Pons (tissue), 1 donor: ENCODE results near the gene RNU1-4.
A peak's percentile ranks its signal among the peaks of the same experiment; 100 is the strongest.
"Not testable (repeated sequence)": the region's sequence is repeated elsewhere in the genome, so short reads cannot be mapped to it uniquely, and the experiment has no call there.

ENCODE experiments used
- DNase-seq: peaks from one replicate; pipeline ENCODE4 v3.0.0-alpha.2; 2016; ENCODE audit warnings: low spot score

RNU1-4 gene

DNA sequence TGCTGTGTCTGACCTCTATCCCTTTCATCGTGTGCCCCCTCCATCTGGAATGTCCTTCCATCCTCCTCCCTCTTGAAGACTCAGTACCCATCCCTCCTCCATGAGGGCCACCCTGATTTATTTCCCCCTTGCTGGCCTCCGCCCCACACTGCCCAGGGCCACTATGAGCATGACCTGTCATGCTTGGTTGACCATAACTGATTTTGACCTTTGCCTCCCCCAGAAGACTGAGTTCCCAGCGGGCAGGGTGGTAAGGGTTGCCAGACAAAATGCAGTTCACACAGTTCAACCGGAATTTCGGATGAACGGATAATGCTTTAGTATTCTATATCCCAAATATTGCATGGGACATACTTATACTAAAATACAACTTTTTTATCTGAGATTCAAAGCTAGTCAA lies 31.6 kb upstream of the RNU1-4 start:
- not testable (repeated sequence) for DNase-seq

DNA sequence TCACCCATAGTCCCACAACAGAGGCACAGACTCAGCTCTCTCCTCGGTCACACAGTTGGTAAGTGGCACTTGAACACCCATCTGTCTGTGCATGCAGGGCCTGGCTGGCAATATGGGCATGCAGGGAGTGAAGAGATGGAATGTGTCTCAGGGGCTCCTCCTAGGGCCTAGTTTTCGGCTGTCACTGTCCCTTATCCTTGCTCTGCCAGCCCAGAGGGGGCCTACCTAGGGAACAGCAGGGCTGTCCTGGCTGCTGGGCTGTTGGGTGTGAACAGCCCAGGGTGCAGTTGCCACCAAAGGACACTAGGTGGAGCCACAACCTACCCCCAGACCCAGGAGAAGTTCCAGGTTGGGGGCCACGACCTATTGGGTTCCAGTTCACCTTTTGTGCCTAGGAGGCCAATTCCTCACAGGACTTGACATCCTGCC lies 30.6 kb upstream of the RNU1-4 start:
- DNase-seq: not testable (repeated sequence)

DNA sequence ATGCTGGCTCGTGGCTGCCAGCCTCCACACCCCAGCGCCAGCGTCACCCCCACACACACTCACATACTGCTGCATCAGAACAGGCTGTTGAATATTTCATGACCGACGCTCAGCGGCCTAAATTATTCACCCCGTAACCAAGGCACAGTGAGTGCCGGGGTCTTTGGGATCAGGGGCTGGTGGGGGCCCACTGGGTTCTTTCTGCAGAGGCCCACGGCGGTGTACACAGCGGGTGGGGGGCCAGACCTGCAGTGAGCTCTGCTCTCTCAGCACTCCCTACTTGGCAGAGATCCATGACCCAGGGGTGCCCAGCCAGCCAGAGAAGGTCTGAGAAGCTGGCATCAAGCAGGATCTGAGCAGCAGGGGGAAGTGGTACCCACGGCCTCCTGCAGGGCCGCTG lies 29.7 kb upstream of the RNU1-4 start:
- DNase-seq: not testable (repeated sequence)

DNA sequence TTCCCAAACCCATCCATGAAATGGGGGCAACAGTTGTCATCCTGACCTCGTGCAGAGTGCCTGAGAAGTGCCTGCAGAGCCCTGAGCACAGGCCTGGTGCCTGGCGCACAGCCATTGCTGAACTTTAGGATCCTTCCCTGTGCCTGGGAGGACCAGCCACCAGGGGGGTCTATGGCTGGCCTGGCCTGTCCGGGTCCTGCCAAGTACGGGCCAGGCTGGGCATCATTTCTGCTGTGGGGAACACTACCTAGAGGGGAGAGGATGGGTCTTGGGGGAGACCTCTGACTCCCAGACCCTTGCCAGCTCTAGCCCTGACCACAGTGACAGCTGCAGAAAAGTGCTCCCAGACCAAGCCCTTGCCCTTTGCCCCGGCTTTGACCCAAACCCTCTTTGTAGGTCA lies 28.2 kb upstream of the RNU1-4 start:
- not testable (repeated sequence) for DNase-seq

DNA sequence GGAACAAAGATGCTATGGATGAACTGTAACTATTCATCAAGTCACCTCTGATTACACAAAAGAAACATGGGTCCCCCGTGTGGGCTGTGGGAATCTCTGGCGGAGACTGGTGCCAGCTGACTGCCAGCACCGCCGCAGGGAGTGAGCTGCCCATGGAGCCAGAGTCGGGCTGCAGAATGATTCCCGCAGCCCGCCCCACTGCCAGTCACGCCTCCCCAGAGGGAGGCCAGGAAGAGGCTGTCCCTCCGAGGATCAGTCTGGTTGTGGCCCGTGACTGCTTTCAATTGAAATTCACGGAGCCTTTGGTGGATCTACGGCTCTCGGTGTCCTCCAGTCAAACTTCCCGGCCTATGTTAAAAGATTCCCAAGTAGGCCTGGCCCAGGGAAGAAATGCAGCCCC lies 27.7 kb upstream of the RNU1-4 start:
- DNase-seq: not testable (repeated sequence)

DNA sequence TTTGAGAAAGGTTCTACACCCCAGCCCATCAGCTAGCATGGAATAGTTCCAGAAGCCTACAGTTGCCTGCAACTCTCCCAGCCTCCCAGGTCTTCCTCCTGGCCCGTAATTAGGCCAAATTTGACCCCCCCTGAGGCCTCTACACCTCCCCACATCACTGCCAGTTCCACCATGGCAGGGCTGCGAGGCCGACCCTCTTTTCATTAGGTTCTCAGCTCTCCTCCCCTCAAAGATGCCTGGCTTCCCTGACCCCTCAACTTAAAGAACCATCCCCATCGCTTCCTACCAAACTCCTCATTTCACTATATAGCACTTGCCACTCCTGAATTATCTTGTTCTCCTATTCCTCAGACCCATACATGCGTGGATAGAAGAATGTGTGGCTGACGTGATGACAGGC lies 27.3 kb upstream of the RNU1-4 start:
- not testable (repeated sequence) for DNase-seq

DNA sequence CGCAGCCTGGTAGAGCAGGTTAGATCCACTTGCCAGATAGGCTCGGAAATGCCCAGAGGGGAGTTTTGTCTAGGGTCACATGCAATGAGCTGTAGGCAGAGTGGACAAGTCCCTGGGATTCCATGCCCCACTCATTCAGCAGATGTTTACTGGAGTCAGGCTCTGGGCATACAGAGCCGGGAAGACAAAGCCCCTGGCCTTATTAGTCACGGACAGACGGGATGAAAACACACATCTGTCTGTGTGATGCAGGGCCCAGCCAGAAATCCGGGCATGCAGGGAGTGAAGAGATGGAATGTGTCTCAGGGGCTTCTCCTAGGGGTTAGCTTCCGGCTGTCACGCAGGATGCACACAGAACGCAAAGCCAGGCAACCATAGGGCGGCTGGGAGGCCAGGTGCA lies 26.8 kb upstream of the RNU1-4 start:
- not testable (repeated sequence) for DNase-seq

DNA sequence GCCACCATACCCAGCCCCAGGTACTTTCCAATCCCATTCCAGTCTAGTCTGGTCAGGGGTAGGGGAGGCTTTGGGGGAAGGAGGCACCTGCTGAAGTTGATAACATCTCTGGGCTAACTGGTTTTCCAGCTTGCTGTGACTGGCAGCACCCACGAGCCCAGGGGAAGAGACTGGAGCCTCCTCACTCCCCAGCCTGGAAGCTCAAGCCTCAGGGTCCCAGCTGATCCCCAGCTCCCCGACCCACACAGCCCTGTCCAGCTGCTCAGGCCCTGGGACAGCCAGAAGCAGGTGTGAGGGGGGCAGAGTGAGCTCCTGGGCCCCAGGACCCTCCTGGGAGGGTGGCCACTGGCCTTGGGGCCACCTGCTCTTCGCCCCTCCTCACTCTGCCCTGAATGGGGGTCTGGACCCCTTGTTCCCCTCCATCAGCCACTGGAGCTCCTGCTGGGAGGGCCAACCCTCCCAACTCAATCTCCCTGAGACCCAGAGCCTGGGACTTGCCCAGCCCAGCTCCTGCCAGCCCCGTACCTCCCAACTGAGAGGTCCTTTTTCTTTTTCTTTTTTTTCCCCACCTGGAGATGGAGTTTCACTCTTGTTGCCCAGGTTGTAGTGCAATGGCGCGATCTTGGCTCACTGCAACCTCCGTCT lies 23.5 kb upstream of the RNU1-4 start:
- no peak for DNase-seq

DNA sequence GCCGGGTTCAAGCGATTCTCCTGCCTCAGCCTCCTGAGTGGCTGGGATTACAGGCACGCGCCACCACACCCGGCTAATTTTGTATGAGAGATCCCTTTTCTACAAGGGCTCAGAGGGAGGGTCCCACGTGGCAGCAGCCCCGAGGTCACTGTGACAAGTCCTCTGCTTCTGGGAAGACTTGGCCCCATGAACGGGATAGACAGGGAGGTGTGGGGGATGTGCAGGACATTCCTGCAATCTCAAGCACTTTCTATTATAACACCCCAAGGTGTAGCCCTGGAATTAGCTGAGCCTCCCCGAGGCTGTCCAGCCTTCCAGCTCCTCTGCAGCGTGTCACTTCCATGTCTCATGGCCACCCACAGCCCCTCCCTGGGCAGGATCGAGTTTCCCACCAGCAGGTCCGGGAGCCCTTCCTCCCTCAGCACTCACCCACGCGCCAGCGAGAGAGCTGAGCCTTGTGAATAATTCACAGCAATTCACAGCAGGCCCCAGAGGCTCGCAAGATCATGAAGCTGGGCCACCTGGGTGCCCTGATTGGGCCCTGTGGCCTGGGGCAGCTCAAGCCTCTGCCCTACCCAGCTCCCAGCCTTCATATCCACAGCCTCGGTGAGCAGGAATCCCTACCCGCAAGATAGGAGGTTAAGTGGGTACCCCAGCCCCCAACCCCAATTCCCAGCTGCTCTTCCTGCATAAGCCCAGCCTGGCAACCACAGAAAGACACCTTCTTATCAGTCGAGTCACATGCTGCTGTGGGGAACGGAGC lies 22.8 kb upstream of the RNU1-4 start:
- no peak for DNase-seq

DNA sequence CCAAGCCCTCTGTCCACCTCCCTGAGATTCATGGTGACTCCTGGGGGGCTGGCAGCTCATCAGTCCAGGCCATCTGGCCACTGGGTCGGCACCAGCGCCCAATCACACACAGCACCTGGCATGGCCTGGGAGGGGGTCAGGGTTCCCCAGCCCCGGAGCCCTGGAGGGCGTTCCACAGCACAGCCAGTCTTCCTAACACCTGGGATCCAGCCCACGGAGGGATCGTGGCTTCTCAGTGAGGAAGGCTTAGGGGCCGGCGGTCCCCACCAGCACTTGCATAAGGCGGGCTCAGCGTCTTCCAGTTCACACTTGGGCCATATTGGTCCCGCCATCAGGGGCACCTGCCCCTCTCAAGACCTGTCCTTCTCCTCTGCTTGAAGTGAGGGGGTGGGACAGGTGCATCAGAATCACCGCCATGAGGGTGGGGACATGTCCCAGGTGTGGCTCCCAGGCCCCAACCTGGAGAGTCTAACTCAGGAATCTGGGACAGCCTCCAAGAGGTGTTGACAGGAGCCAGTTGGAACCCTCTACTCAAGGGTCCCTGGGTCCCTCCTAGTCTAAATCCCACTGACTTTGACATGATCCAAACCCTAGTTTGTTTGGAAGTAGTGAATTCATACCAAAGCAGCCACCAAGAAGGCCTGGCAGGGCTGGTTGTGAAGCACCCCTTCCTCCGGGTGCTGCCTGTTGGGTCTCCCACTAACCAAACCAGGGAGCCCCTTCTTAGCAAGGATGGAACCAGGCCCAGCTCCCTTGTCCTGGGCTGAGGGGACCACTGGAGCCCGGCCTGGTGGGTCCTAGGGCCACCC lies 22.0 kb upstream of the RNU1-4 start:
- not testable (repeated sequence) for DNase-seq

DNA sequence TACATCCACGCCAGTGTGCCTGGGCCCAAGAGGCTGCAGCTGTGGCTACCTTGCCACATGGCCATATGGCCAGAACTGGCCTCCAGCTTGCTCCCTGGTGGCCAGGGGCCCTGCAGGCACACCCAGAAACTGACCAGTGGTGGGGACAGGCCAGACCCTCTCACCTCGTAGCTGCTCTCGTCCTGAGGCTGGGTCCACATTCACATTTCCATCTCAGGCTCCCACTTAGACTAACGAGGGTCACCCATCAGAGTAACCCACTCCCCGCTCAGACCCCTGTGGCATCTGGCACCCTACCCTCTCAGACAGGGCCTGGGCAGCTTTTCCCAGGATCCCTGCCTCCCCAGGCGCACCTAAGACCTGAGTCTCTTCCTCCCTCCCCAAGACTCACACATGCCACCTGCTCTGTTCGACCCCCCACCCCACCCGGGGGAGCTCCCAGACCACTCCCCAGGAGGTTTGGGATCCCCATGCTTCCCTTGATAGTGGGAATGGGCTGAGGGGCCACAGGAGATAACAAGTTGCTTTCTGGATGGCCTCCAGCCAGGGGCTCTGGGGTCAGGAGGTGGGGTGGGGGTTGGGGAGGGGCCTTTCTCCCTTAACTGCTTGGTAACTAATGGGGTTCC lies 21.3 kb upstream of the RNU1-4 start:
- no peak for DNase-seq

DNA sequence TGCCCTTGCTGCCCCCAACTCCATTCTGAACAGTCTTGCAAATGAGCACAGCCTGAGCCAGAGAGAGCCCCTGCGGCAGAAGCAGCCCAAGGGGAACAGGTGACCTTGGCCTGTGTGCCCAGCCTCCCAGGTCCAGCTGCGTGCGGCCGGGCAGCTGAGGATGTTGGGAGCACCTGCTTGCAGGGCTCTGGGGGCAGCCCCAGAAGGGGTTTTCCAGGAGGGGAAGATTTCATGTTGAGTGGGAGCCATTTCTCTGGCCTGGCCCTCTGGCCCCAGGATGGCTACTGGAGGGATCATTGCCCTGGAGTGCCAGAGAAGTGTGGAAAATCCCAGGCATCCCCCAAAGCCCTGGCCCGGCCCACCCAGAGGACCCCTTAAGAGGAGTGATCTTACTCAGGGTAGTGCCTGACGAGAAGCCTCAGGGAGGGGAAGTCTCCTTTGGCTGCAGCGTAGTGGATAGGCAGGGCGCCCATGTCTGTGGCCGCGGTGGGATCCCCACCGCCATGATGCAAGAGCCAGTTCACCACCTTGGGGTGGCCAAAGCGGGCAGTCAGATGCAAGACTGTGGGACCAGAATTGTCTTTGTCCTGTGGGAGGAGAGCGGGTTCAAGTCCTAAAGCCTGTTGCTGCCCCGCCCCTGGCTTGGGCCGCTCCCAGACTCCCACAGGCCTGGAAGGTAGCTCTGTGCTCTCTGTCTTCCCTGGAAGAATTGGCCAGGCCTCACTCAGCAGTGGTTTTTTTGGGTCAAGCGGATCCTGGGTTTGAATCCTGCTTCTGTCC lies 20.6 kb upstream of the RNU1-4 start:
- no peak for DNase-seq

DNA sequence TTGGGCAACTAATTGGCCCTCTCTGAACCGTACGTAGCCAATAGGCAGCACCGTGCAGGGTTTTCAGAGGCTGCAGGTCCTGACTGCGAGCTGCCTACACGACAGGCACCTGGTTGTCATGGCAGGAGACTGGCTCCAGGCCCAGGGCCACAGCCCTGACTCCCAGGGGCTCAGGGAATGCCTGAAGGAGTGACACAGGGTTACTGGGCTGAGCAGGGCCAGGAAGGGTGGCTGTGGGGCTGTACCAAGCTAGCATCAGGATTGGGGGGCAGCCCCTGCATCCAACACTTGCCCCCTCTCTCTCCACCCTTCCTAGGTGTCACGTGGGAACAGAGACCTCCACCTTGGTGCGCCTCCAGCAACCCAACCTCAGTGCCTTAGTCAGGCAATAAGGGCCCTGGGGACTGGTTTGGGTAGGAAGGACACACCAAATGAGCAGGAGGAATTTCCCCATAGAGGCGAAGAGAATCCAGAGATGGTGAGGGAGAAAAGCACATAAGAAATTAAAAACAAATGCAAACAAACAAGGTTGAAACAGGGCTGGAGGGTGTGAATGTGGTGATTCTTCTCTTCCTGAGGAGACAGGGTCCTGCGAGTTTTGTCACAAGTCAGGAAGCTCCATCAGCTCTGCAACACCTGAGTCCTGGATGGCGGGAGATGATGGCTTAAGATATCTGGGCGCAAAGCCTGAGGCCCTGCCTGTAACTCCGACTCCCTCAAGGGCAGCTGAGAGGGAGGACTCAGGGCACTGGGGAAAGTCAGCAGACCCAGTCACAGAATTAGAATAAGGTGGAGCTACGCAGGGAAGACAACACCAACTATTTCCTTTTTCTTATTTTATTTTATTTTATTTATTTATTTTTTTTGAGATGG lies 19.7 kb upstream of the RNU1-4 start:
- no peak for DNase-seq

DNA sequence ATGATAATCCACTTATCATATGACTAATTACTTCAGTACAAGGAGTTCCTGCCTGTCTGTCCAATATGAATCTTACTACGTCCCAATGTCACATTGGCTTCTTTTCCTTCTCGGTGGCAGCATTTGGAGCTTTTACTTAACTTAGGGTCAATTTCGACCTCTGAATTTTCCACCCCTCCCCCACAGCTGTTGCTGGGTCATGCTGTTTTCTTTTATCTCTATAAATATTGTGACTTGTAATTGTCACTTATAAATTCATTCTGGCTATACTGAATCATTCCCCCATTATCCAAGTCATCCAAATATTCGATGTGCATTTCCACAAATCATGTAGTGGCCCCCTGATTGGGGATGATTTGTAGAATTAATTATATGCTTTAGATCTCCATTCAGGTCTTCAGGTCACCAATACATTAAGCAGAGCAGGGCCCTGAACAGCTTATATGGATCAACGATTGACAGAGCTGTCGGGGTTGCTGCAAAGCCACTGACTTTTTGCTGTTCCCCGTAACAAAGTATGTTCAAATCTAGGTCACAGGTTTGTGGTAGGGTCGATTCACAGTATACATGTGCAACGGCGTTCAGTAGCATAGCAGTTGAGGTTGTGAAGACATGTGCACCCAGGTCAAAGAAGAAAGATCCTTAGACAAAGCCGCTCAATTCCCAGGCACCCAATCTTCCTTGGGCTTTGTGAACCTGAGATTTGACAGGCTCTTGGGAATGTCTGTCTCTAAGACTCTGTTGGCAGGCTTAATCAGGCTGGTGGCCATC lies 18.3 kb upstream of the RNU1-4 start:
- no peak for DNase-seq

DNA sequence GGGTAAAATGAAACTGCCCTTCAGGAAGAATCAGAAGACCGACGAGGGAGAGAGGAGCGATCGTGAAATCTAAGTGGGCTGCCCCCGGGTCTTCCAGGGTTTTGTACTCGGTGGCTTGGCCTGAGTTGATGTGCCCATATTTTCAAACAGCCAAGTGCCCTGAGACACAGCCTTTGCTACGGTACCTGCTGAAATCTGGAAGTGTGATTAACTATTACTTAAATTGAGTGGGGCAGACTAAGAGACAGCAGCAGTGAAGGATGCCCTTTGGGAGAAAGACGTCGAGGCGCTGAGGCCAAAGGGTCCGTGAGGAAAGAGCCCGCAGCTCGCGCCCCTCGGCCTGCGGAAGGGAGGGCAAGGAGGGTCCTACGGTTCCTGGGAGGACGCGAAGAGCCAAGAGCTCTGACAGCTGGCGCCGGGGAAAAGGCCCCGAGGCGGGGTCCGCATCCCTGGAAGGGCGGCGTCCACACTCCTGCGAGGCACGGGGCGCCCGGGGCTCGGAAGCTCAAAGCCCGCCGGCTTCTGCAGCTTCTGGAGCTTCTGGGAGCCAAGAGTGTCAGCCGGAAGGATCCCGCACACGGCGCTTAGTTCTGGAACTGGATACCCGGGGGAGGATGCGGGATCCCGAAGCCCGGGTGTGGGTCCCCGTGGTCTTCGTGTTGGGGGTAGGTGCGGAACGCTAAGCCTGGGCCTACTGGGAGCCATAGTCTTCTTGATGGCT lies 15.4 kb upstream of the RNU1-4 start:
- no peak for DNase-seq

DNA sequence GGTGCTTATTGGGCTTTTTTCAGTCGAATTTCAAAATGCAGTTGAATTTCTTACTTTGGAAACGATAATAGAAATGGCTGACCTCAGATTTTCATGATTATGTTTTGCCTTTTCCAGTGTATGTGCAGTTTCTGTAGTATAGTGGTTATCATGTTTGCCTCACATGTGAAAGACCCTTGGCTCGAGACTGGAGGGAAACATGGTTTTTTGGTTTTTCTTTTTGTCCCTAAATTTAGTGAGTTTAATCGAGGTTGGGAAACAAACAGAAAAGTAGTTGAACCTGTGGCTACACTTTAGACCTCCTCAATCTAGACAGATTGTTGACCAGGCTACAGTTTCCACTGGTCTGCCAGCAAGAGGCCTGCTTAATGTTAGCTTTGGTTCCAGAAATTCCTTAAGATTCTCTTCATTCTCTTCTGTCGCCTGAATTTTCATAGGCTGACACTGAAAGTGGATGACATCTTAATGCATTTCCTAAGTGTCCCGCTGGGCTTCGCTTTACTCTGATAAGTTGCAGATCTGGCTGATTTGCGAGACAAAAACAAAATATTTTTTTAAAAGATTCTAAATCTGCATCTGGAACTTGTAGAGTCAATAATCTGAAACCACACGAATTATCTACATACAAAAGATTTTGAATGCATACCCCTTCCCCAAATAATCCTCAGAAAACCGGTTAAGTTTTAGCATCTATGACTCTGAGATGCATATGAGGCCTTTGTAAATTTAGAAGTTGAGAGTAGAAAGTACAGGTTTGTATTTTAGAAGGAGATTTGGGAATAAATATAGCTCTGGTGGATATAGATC lies 14.7 kb upstream of the RNU1-4 start:
- DNase-seq: not testable (repeated sequence)

DNA sequence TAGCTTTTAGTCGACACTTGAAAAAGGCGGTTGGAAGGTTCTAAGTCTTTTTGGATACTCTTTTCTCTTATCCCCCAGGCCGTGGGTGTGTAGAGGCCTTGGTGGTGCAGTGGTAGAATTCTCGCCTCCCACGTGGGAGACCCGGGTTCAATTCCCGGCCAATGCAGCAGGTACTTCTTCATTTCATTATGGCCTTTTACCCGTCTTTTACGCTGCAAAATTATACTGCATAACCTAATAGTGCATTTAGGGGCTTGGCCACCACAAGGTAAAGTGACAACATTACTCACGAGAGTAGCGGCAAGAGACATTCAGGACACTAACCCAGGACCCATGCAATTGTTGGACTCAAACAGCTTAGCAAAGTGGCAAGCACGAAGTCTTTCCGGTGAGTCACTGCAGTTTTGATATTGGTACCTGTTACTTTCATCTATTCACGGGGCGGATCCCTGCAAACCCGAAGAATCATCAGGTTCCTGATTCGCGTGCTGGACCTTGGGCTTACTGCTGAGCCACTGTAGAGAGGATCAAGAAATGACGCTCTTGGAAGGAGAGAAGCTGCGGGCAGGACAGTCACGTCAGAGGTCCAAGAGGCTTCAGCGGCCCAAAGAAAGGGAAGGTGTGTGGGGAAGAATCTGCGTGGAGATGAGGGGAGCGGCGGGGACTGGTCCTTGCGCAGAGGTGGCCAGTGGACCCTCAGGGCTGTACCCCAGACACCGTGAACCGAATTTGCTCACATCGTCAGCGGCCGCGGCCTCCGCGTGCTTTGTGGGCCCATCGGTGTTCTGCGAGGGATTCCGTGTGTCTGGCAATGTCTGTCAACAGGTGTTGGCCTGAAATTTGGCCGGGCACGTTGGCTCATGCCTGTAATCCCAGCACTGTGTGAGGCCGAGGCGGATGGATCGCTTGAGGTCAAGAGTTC lies 12.9 kb upstream of the RNU1-4 start:
- peak; percentile 62 for DNase-seq
